AG09319 (cell line): Measurements from ENCODE around the gene SLAIN2.

Experiments used
- DNase-seq: peaks from one replicate; pipeline ENCODE4 v3.0.0-alpha.2; 2010; ENCODE audit warnings: low read depth; ENCODE audit errors: extremely low read depth
- TF ChIP-seq, protein P1 (sequence below): IDR thresholded peaks from 2 replicates; pipeline ENCODE4 v1.5.1; 2011; ENCODE audit warnings: low read depth, mild to moderate bottlenecking, inconsistent platforms, low read length, moderate library complexity

Gene SLAIN2

GRCh38 chr4:48334900-48335384, 6.4 kb upstream of the SLAIN2 start:
- no peak for DNase-seq
- TF ChIP-seq, protein P1, sequence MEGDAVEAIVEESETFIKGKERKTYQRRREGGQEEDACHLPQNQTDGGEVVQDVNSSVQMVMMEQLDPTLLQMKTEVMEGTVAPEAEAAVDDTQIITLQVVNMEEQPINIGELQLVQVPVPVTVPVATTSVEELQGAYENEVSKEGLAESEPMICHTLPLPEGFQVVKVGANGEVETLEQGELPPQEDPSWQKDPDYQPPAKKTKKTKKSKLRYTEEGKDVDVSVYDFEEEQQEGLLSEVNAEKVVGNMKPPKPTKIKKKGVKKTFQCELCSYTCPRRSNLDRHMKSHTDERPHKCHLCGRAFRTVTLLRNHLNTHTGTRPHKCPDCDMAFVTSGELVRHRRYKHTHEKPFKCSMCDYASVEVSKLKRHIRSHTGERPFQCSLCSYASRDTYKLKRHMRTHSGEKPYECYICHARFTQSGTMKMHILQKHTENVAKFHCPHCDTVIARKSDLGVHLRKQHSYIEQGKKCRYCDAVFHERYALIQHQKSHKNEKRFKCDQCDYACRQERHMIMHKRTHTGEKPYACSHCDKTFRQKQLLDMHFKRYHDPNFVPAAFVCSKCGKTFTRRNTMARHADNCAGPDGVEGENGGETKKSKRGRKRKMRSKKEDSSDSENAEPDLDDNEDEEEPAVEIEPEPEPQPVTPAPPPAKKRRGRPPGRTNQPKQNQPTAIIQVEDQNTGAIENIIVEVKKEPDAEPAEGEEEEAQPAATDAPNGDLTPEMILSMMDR, result no peak

DNA sequence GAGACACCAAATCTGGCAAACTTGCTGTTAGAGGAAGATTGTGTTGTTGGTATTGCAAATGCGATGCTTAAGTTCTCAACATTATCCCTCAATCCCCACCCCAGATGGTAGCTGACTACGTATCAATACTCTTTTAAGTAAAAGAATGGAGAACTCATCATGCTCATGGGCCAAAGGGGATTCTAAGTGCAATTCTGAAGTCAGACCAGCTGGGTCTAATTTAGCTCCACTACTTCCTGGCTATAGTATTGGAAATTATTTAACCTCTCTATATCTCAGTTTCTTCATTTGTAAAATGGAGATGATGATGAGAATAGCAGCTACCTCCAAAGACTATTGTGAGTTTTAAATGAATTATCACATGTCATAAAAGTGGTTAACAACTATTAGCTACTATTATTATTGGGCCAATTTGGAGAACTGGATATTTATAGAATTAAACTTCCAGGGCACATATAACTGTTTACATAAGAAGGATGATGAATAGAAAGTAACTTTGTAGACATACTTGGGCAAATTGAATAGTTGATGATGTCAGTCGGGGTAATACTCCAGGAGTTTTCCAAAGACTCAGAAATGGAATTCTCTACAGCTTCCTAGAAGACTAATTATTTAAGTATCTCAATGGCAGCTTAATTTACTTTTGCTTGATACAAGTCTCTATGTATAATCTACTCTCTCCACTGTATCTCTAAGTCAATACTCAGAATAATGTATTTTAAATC, 5.0 kb upstream of the SLAIN2 start:
- DNase-seq, result no peak
- TF ChIP-seq, protein P1, result no peak

- no peak for DNase-seq
- TF ChIP-seq, protein P1, result no peak
Measured at GRCh38 chr4:48337731-48338130, 3.6 kb upstream of the SLAIN2 start.

GRCh38 chr4:48339642-48340041, 1.7 kb upstream of the SLAIN2 start:
- DNase-seq, result no peak
- TF ChIP-seq, protein P1, result no peak

DNA sequence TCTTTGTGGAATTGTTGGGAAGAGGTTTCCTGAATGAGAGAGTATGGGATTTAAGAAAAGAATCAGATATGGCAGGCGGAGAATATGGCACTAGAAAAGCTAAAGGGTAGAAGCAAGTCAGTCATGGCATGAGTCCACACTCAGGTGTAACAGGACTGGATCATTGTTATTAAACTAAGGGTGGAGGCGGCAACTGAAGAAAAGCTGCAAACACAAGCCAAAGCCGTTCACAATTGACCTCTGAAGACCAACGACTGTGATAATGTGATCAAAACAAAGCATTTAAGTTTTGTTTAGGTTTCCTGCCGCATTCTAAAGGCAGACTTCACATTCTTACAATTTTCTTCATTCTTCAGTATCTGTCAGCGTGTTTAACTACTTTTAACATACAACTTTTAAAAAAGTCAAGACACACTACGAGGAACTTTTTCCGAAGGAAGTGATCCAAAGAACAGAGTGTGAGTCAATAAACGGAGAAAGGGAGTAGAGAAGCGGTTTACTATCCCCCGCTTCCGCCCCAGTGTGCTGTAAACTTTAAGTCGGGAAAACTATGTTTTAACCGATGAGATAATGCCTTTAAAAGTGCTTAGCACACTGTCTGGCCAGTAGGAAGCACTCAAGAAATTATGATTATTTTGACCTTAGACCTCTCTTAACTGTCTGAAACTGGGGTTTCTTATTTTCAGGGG, 909 bp upstream of the SLAIN2 start:
- DNase-seq, result no peak

GRCh38 chr4:48341776-48342605, 662 bp downstream of the SLAIN2 start:
- no peak for DNase-seq

More for the DNA sequence above, 909 bp upstream of the SLAIN2 start:
- TF ChIP-seq, protein P1, result no peak

More at GRCh38 chr4:48341776-48342605, 662 bp downstream of the SLAIN2 start:
- TF ChIP-seq, protein P1, result no peak
